CD4-positive, alpha-beta T cell treated with Interleukin-21 for 1 hour (primary cell): ENCODE measurements around the gene TAAR2.
"Not testable (repeated sequence)": the region's sequence is repeated elsewhere in the genome, so short reads cannot be mapped to it uniquely, and the experiment has no call there.

Experiments
- DNase-seq: peaks from one replicate; pipeline ENCODE4 v3.0.0-alpha.2; 2020

TAAR2 gene, protein sequence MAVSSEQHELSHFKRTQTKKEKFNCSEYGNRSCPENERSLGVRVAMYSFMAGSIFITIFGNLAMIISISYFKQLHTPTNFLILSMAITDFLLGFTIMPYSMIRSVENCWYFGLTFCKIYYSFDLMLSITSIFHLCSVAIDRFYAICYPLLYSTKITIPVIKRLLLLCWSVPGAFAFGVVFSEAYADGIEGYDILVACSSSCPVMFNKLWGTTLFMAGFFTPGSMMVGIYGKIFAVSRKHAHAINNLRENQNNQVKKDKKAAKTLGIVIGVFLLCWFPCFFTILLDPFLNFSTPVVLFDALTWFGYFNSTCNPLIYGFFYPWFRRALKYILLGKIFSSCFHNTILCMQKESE

DNA sequence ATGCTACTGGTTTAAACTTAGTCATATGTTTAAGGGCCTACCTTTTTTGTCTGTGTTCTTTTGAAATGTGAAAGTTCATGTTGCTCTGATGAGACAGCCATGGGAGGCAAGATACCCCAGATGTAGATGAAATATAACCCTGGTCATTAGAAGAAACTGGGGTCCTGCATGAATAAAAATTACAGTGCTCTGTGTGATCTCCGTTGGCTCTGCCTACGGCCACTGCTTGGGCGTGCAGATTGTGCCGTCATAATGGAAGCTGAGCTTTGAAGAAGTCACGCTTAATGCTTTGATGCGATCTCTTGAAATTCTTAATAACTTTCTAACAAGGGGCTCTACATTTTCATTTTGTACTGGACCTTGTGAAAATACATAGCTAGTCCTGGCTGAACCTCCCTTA, at the start of gene TAAR2:
Gene TAAR2, minus strand, starts transcription at position 101 of the 400 bp plus-strand sequence. Its CDS starts 0 bp downstream, at position 101.
- DNase-seq: no peak

DNA sequence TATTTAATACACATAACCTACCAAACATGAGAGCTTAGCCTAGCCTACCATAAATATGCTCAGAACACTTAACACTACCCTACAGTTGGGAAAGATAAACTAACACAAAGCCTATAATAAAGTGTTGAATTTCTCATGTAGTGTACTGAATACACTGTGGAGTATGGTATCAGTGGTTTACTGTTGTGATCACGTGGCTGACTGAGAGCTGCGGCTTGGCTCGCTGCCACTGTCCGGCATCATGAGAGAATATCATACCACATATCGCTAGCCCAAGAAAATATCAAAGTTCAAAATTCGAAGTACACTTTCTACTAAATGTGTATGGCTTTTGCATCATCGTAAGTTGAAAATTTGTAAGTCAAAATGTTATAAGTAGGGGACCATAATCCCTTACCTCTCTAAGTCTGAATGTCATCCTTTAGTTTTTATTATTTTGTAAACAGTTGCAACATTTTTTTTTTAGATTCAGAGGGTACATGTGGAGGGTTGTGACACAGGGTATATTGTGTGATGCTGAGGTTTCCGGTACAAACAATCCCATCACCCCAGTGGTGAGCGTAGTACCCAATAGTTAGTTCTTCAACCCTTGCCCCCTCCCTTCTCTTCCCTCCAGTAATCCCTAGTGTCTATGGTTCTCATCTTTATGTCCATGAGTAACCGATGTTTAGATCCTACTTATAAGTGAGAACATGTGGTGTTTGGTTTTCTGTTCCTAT, 49.5 kb upstream of the TAAR2 start:
- DNase-seq: no peak

DNA sequence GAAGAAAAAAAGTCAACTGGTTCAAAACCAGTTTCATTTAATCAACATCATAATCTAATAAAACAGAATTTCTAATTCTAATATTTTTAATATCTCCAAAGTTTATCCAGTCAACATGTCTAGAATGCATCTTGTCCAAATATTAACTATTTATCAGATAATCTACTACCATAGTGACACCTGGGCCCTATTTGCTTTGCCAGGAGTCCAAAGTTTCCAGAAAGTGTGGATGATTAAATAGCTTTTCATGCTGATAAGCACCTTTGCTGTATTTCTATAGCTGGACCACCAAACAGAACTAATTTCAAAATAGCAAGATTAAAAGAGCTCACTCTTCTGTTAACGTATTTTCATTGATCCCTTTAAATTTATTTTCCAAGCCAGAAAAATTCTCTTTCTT, 47.2 kb upstream of the TAAR2 start:
- DNase-seq: no peak

DNA sequence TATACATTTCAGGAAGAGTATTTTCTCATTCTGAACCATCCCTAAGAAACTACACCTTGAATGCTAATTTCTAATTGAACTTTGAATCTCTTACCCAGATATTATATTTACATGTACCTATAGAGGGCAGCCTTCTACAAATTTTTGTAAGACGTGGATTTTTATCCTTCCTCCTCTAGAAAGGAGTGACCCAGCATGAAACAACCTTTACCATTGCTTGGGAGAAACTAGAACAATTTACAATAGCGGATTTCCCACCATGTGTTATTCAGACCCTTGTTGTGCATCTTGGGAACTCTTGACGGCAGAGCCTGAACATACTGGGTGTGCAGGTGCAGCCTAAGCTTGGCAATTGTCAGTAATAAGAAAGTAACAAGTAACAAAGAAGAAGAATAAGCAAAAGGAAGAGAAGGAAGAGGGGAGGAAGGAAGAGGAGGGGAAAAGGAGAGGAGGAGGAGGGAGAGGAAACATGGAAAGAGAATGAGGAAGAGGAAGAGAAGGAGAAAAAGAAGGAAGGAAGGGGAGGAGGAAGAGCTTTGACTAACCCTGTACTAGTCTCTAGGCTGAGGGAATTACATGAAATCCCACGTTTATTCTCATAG, 45.7 kb upstream of the TAAR2 start:
- DNase-seq: peak; percentile 41

DNA sequence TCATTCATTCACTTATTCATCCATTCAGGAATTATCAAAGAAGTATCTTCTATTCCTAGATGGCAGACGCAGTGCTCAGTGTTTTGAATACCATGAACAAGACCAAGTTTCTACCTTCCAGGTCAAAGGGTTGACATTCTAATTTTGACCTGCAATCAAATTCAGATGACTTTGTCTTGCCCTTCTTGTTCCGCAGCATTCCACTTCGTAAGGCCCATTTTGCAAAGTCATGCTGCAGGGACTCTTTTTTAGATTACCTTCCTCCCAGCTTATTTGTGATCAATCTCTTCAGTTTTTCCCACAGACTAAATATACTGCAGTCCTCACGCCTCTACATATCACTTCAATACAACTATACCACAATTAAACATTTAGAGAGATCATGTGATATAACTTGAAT, 42.0 kb upstream of the TAAR2 start:
- DNase-seq: no peak

DNA sequence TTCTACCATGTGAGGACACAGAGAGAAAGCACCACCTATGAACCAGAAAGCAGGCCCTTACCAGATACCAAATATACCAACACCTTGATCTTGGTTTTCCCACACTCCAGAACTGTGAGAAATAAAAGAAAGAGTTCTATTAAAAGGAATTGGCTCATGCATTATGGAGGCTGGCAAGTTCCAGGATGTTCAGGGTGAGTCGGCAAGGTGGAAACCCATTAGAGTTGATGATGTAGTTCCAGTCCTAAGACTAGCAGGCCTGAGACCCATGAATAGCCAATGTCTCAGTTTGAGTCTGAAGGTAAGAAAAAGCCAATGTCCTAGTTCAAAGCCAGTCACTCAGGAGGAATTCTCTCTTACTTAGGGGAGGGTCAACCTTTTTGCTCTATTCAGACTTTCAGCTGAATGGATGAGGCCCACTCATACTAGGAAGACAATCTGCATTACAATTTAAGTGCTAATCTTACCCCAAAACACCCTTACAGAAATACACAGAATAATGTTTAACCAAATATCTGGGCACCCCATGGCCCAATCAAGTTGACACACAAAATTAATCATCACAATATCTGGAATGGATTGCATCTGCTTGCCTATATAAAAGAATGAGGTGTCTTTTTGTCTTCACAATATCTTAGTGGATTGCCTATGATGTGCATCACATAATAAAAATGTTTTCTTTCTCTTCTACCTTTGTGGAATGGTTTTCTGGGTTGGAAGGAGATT, 40.4 kb upstream of the TAAR2 start:
- no peak for DNase-seq

DNA sequence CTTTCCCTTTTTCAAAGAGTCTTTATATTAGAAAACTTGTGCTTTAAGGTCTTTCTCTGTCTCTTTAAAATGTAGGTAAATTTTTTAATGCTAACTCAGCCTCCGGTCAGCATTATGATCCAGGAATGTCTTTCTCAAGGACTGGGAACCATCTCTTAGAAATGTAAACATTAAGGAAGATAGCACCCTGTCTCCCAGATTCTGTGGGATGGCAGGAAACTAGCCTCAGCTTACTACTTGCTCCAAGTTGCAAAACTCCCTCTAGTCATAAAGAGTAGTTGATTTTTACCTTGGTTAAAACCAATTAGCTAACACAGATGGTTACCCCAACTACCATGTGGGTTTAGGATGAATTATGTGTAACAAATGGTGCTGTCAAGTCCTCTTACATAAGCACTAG, 39.6 kb upstream of the TAAR2 start:
- DNase-seq: no peak

DNA sequence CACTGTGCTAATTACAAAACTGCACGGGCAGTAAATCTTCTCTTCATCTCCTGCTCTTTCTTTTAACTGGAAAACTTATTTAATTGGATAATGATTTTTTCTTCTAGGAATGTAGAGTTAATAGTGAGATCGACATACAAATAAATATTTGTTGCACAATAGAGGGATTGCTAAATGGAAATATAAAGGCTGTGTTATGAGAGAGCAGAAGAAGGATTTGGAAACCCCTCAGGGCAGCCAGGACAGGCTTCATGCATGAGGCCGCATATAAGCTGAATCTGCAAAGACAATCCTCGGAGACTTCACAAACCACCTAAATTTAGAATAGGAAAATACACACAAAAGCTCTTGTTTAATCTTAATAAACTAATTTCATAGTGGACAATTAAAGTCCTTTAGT, 37.8 kb upstream of the TAAR2 start:
- DNase-seq: no peak

DNA sequence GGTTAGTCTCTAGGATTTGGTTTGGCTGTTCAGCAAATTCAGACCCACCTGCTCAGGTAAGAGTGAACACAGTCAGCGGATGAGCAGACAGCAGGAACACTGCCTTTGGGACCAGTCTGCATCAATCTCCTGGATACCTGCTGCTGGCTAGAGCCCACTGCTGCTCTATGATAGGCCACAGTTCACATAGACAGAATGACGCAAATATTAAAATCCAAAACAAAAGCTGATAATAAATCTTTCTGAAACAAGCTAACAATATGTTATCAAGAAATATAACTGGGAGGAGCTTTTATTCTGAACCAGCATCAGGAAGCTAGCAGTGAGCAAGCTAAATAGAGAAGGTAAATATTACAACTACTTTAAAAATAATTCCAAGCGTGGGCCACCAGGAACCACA, 35.0 kb upstream of the TAAR2 start, which contains the start of gene TAAR1:
Gene TAAR1, minus strand, starts transcription at position 101 of the 400 bp plus-strand sequence. CDS start 13,179 bp downstream, outside the sequence.
- no peak for DNase-seq

DNA sequence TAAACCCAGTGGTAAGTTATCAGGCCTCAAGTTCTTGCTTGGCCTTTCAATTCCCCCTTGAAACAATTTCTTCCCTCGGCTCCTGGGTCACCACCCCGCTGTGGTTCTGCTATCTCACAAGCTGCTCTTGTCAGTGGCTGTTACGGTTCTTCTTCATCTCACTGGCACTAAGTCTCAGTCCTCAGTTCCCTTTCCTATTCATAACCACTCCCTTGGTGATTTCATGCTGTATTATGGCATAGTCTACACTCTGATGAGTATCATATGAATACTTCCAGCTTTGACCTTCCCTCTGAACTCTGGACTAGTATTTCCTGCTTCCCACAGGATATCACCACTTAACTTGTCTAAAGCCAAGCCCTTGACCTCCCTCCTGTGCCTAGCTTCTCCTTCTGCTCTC, 27.0 kb upstream of the TAAR2 start:
- DNase-seq: peak; percentile 2

DNA sequence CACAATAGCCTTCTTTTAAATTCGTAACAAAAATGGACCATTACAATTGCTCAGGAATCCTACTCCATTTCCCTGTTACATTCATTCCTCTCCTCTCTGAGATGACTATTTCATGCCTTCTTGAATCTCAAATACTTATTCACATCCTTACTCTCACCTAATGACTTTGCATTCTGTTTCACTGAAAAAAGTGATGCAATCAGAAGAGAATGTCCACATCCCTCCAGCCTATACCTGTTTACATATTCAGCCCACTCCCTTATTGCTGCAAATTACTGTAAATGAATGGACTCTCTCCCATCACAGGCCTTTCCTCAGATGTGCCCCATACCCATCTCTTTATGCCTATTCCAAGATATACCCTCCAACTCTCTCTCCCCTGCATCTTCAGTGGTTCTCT, 26.4 kb upstream of the TAAR2 start:
- no peak for DNase-seq

DNA sequence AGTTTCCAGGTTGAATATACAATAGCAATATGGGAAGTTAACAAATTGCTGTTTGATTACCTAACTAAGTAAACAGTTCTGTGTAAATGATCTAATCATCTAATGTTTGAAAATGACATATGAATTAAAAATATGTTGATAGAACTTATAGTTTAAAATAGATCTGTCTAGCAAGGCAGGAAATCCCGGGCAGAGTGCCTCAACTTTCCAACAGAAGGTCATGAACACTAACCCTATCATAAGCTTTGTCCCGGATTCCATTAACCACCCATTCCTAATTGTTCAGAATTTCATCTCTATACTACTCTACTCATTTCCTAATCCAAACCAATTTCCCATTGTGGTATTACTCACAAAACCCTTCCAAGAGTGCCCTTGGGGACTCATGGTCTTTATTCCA, 24.8 kb upstream of the TAAR2 start:
- DNase-seq: no peak

DNA sequence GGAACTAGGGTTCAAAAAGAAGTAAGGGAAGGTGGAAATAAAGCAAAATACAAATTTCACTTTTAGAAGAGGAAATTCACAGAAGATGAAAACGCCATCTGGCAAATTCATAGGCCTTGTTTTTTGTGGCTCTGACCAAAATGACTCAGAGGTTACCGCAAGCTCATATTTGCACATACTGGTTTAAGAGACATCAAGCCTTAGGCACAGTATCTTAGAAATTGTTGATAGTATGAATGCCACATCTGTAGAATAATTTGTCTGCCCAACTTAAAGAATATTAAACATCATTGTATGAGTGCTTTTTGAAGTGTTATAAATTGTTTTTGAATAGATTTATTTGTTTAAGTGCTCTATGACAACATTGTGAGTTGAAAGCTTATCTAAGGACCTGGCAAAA, 24.3 kb upstream of the TAAR2 start:
- peak; percentile 4 for DNase-seq

DNA sequence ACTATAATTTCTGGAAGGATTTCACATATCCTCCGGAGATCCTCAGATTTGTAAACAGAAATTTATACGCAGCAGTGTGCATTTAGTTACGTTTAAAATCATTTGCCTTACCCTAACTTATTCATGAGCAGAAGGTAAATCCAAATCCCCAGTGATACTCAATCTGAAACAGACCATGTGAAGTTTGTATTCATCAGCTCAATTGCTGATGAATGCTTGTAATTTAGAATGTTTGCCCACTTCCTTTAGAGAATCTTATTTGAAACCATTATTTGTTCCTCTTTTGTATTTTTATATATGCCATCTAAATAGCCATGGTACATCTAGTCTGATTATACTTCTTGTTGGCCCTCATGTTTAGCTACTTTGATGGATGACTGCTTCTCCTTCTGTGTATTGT, 19.5 kb upstream of the TAAR2 start:
- DNase-seq: no peak

DNA sequence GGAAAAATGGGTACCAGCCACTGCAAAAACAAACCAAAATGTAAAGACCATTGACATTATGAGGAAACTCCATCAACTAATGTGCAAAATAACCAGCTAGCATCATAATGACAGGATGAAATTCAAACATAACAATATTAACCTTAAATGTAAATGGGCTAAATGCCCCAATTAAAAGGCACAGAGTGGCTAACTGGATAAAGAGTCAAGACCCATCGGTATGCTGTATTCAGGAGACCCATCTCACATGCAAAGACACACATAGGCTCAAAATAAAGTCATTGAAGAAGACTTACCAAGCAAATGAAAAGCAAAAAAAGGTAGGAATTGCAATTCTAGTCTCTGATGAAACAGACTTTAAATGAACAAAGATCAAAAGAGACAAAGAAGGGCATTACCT, 13.1 kb upstream of the TAAR2 start:
- not testable (repeated sequence) for DNase-seq

DNA sequence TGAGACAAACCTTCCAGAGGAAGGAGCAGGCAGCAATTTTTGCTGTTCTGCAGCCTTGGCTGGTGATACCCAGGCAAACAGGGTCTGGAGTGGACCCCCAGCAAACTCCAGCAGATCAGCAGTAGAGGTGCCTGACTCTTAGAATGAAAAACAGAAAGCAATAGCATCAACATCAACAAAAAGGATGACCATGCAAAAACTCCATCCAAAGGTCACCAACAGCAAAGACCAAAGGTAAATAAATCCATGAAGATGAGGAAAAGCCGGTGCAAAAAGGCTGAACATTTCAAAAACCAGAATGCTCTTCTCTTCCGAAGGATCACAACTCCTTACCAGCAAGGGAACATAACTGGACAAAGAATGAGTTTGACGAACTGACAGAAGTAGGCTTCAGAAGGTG, 11.8 kb upstream of the TAAR2 start:
- DNase-seq: not testable (repeated sequence)

DNA sequence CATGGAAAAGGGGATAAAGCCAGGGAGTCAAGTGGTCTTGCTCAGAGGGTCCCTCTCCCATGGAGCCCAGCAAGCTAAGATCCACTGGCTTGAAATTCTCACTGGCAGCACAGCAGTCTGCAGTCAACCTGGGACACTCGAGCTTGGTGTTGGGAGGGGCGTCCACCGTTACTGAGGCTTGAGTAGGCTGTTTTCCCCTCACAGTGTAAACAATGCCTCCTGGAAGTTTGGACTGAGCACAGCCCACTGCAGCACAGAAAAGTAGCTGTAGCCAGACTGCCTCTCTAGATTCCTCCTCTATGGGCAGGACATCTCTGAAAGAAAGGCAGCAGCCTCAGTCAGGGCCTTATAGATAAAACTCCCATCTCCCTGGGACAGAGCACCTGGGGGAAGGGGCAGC, 11.2 kb upstream of the TAAR2 start:
- not testable (repeated sequence) for DNase-seq

DNA sequence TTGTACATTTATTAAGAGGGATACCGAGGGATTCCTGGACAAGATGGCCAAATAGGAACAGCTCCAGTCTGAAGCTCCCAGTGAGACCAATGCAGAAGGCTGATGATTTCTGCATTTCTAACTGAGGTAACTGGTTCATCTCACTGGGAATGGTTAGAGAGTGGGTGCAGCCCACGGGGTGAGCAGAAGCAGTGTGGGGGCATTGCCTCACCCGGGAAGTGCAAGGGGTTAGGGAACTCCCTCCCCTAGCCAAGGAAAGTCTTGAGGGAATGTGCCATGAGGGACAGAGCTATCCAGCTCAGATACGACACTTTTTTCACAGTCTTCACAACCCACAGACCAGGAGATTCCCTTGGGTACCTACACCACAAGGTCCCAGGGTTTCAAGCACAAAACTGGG, 10.7 kb upstream of the TAAR2 start:
- DNase-seq: no peak

DNA sequence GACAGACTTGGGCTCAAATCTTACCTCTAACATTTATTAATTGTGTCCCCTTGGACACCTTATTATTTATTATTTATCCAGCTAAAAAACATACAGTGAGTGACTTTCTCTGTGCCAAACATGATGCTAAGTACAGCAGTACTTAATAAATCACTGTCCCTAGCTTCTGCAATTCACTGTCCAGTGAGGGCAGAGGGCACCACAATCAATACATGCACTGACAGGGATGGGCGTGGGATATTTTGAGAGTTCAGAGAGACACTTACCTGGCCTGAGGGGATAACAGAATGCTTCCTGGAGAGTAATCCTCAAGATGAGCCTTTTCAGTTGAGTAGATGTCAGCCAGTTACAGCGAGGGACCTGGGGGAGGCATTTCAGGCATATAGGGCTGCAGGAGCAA, 9.3 kb upstream of the TAAR2 start:
- DNase-seq: no peak

DNA sequence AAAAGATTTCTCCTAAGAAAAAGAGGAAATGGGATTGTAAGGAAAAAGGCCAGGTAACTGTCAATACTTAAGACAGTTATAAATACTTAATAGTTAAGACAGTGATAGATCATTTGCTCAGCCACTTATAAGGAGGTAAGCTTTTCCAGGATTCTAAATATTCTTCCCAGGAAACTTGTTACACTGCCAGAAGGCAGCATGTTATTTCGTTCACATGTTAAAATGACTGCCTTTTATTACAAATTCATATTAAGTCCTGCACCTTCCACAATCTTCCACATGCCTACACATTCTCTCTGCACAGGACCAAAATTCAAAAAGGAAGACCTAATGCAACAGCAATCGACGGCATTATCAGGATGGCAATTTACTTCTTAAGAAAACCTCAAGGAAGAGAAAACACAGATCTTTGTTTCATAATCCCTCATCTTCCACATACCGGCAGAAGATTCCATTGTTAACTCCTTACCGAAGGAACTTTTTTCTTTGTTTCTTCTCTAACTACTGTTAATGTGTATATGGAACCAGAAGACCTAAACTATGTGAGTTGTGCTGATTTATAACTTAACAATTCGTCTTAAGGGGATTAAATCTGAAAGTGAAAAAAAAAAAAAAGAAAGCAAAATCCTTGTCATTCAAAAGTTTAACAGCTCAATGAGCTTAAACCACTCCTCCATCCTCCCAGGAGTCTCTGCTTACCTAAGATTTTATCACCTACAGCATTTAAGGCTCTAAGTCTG, 799 bp downstream of the TAAR2 start:
- no peak for DNase-seq

DNA sequence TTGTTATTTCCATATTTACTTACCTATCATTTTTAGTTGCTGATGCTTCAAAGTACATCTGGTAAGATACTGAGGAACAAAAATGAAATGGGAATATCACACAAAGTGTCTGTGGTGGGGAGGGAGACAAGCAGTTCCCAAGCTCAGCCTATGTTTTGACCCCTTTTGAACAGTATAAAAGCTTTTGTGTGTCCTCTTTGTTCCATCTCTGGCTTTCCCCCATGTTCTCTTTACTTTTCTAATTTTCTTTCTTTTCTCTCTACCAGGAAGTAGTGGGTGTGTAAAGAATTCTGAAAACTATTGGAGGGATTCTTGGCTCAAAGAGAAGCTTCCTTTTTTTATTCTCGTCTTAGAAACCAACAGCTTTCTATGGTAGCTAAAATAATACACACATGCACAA, 7.4 kb downstream of the TAAR2 start:
- no peak for DNase-seq

DNA sequence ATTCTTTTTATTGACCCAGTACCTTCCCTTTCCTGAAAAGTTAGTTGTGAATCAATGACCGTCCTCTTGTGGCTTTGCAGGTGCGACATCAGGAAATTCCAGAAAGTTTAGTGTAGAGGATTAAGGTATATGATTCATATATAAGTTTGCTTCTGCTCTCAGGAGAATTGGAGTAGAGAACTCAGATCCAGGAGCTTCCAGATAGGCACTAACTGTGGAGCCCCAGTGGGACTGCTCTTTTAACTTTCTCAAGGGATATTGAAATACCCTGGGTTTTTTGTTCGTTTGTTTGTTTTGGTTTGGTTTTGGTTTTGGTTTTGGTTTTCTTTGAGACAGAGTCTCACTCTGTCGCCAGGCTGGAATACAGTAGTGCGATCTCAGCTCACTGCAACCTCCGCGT, 9.5 kb downstream of the TAAR2 start:
- DNase-seq: peak; percentile 18
